NCI-H510A treated with DMSO at 0.1 percent for 48 hours (cell line): ENCODE measurements around the gene RNF214.

Experiments
- DNase-seq: peaks from one replicate; lab custom pipeline; 2025; lab: John Stamatoyannopoulos, UW

RNF214 gene

GRCh38 chr11:117282956-117283355, 50.5 kb downstream of the RNF214 start:
- DNase-seq: no peak

GRCh38 chr11:117284053-117284452, 51.6 kb downstream of the RNF214 start:
- DNase-seq: no peak

- DNase-seq: no peak
These were observed 54.1 kb downstream of the RNF214 start for GRCh38 chr11:117286588-117286987.

GRCh38 chr11:117287668-117288067, 55.2 kb downstream of the RNF214 start:
- DNase-seq: no peak

GRCh38 chr11:117289795-117290194, 57.3 kb downstream of the RNF214 start:
- DNase-seq: no peak

DNA sequence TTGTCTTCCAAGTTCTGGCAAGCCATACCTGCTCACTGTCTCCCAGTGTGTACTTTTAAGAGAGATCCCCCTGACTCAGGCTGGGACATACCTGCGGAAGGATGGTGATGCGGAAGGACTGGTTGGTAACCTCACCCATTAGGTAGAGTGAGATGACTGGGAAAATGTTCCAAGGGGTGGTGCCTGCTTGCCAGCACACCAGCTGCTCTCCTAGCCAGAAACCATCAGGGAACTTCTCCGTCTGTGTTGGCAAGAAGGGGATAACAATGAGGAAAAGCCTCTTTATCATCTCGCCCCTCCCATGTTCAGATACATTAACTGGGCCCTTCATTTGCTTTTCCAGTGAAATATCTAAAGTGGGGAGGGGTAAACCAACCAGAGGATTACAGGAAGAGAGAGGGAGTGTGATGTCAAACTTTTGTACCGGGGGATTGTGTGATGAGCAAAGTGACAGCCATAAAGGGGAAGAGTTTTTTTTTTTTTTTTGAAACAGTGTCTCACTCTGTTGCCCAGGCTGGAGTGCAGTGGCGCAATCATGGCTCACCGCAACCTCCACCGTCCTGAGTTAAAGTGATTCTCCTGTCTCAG, 58.4 kb downstream of the RNF214 start, which contains the start of gene BACE1-AS:
Gene BACE1-AS, plus strand, starts transcription at position 538 of the 588 bp plus-strand sequence.
- no peak for DNase-seq

- no peak for DNase-seq
These were observed 60.1 kb downstream of the RNF214 start for GRCh38 chr11:117292616-117293015.

DNA sequence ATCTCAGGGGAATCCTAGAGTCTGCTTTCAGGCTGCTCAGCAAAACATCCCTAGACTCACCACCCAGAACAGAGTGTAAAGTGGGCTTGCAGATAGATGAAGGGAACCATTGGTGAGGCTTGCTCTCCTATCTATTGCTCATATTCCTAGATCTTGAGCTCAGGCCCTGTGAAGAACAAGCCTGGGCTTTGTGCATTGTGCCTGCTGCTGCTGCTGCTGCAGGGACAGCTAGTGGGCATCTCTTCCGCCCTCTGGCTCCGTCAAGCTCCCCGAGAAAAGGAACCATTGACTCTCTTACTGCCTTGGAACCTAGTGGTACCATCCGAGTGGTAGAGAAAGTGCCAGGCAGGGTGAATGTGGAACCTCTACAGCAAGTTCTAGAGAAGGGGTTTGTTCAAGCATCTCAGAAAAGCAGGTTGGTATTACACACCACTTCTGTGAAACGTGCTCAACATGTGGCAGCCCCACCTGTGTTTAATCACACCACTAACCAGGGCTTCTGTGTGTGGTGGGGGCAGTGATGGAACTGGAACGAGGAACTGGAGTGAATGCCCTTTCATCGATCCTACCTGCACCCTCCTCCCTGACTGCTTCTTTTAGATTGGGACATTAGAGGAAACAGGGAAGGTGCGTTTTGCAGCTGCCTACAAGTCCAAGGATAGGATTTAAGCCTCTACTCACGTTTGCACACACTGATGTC, 63.1 kb downstream of the RNF214 start:
- no peak for DNase-seq

- DNase-seq: no peak
These were observed 64.4 kb downstream of the RNF214 start for GRCh38 chr11:117296881-117297280.

GRCh38 chr11:117298195-117298594, 65.7 kb downstream of the RNF214 start:
- DNase-seq: no peak

- no peak for DNase-seq
These were observed 67.1 kb downstream of the RNF214 start for GRCh38 chr11:117299351-117300282.

DNA sequence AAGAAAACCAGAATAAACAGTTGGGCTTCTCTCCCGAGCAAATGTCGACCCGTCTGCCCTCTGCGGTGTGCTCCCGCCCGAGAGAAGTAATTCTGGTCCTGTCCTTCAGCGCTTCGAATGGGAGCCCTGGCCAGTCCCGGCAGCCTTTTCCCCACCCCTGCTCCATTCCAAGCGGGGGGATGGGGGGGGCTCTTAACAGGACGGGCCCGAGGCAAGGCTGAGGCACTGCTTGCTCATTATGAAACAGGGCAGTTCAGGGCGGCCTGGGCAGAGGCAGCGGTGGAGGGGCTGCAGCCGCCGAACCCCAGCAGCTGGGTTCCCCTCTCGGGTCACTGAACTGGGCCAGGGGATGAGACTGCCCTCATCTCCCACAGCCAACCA, 67.8 kb downstream of the RNF214 start:
- DNase-seq: no peak

DNA sequence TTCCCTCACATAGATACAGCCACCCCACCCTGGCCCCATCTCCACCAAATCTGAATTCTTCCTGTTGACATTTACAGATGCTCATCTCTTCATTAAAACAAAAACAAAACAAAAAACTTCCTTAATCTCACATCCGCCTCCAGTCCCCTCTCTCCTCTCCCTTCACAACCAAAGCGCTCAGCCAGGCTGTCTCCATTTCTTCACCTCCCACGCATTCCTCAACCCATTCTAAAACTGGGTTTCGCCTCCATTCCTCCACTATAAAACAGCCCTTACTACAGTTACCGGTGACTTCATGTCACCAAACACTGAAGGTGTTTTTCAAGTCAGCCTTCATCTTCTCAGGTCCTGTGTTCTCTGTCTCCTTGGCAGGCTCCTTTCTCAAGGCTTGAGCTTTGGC, 68.3 kb downstream of the RNF214 start:
- DNase-seq: no peak

- DNase-seq: no peak
These were observed 69.8 kb downstream of the RNF214 start for GRCh38 chr11:117302228-117302627.

- DNase-seq: peak; percentile 52
These were observed 70.6 kb downstream of the RNF214 start for GRCh38 chr11:117303101-117303500.

GRCh38 chr11:117303646-117304315, 71.3 kb downstream of the RNF214 start:
- no peak for DNase-seq

GRCh38 chr11:117305145-117305544, 72.7 kb downstream of the RNF214 start:
- no peak for DNase-seq

GRCh38 chr11:117309310-117309709, 76.8 kb downstream of the RNF214 start:
- no peak for DNase-seq

DNA sequence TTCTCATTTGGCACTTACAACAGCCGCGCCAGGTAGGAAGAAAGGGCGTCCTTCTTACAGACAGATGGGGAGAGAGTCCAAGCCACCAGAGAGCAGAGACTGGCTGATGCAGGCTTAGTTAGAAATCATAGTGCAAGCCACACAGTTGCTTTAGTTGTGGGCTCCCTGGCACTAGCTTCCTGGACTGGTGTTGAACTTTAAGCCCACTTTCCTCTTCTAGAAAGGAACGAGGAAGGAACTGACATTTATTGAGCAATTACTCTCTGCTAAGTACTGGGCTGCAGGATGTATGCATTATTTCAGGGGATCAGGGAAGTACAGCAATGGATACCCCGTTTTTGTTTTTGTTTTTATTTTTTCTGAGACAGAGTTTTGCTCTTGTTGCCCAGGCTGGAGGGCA, 80.6 kb downstream of the RNF214 start:
- DNase-seq: no peak

DNA sequence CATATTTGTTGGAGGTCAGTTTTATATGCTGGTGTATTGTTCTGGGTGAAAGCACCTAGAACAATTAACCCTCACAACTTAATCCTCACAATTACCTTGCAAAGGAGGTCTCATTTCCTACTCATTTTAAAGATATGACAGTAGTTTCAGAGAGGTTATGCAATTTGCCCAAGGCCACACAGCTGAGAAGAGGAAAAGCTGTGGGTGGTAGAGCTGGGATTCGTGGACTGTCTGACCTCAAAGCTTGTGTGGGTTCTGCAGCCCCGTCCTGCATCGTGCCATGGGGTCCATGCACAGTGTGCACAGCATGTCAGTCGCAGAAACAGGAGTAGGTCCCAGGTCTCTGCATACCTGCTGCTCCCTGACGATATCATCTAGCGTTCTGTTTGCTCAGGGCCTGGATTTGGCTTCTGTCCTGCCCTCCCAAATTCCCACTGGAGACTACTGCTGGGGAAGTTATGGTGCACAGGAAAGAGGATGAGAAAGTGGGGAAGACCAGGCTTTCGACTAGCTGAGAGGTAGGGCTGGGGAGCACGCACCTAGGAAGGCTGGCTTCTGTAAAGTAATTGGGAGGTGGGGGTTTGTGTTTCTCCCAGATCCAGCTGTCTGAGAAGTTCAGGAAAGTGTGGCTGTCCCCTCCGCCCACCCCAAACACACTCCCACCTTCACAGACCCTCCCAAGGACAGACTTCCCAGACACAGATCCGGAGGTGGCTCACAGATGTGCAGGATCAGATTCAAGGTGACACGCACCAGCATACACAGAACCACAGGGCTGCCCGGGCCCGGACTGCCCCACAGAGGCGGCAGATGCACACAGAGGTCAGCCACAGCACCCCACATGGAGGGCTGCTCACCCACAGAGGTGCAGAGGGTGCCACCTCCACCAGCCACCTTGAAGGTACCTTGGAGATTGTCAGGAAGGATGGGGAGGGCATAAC, 81.6 kb downstream of the RNF214 start:
- DNase-seq: no peak

DNA sequence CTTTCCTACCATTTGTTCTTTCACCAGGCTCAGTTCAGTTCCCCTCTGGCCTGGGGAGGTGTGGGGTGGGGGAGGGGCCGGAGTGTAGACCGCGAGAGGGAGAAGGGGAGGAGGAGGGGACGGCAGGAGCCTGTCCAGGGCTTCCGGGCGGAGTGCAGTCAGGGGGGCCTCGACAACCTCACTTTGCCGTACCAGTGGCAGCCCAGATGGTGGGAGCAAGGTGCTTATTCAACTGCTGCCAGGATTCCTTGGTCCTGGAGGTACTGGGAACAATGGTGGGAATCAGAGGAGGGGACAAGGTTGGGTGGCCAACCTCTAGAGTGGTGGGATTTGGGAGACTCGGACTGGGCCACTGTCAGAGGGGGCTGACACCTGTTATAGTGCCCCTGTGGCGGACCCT, 82.4 kb downstream of the RNF214 start:
- DNase-seq: no peak
